ENCODE data around the gene EFEMP1.

- TF ChIP-seq JUN (CRISPR knock-in tag; IDR thresholded peaks at IDR 0.05) = no peak
- no peak for TF ChIP-seq CTCF (IDR thresholded peaks at IDR 0.05)
- TF ChIP-seq, protein P1, sequence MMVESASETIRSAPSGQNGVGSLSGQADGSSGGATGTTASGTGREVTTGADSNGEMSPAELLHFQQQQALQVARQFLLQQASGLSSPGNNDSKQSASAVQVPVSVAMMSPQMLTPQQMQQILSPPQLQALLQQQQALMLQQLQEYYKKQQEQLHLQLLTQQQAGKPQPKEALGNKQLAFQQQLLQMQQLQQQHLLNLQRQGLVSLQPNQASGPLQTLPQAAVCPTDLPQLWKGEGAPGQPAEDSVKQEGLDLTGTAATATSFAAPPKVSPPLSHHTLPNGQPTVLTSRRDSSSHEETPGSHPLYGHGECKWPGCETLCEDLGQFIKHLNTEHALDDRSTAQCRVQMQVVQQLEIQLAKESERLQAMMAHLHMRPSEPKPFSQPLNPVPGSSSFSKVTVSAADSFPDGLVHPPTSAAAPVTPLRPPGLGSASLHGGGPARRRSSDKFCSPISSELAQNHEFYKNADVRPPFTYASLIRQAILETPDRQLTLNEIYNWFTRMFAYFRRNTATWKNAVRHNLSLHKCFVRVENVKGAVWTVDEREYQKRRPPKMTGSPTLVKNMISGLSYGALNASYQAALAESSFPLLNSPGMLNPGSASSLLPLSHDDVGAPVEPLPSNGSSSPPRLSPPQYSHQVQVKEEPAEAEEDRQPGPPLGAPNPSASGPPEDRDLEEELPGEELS (CRISPR knock-in tag; IDR thresholded peaks at IDR 0.05) = no peak
- TF ChIP-seq, protein P2, sequence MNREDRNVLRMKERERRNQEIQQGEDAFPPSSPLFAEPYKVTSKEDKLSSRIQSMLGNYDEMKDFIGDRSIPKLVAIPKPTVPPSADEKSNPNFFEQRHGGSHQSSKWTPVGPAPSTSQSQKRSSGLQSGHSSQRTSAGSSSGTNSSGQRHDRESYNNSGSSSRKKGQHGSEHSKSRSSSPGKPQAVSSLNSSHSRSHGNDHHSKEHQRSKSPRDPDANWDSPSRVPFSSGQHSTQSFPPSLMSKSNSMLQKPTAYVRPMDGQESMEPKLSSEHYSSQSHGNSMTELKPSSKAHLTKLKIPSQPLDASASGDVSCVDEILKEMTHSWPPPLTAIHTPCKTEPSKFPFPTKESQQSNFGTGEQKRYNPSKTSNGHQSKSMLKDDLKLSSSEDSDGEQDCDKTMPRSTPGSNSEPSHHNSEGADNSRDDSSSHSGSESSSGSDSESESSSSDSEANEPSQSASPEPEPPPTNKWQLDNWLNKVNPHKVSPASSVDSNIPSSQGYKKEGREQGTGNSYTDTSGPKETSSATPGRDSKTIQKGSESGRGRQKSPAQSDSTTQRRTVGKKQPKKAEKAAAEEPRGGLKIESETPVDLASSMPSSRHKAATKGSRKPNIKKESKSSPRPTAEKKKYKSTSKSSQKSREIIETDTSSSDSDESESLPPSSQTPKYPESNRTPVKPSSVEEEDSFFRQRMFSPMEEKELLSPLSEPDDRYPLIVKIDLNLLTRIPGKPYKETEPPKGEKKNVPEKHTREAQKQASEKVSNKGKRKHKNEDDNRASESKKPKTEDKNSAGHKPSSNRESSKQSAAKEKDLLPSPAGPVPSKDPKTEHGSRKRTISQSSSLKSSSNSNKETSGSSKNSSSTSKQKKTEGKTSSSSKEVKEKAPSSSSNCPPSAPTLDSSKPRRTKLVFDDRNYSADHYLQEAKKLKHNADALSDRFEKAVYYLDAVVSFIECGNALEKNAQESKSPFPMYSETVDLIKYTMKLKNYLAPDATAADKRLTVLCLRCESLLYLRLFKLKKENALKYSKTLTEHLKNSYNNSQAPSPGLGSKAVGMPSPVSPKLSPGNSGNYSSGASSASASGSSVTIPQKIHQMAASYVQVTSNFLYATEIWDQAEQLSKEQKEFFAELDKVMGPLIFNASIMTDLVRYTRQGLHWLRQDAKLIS (CRISPR knock-in tag; IDR thresholded peaks at IDR 0.05; ENCODE audit: borderline replicate concordance) = no peak
- TF ChIP-seq MAX (CRISPR knock-in tag; IDR thresholded peaks at IDR 0.05) = no peak
- no peak for TF ChIP-seq KAT7 (CRISPR knock-in tag; IDR thresholded peaks at IDR 0.05; ENCODE audit: borderline replicate concordance)
- TF ChIP-seq, protein P3, sequence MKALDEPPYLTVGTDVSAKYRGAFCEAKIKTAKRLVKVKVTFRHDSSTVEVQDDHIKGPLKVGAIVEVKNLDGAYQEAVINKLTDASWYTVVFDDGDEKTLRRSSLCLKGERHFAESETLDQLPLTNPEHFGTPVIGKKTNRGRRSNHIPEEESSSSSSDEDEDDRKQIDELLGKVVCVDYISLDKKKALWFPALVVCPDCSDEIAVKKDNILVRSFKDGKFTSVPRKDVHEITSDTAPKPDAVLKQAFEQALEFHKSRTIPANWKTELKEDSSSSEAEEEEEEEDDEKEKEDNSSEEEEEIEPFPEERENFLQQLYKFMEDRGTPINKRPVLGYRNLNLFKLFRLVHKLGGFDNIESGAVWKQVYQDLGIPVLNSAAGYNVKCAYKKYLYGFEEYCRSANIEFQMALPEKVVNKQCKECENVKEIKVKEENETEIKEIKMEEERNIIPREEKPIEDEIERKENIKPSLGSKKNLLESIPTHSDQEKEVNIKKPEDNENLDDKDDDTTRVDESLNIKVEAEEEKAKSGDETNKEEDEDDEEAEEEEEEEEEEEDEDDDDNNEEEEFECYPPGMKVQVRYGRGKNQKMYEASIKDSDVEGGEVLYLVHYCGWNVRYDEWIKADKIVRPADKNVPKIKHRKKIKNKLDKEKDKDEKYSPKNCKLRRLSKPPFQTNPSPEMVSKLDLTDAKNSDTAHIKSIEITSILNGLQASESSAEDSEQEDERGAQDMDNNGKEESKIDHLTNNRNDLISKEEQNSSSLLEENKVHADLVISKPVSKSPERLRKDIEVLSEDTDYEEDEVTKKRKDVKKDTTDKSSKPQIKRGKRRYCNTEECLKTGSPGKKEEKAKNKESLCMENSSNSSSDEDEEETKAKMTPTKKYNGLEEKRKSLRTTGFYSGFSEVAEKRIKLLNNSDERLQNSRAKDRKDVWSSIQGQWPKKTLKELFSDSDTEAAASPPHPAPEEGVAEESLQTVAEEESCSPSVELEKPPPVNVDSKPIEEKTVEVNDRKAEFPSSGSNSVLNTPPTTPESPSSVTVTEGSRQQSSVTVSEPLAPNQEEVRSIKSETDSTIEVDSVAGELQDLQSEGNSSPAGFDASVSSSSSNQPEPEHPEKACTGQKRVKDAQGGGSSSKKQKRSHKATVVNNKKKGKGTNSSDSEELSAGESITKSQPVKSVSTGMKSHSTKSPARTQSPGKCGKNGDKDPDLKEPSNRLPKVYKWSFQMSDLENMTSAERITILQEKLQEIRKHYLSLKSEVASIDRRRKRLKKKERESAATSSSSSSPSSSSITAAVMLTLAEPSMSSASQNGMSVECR (CRISPR knock-in tag; IDR thresholded peaks at IDR 0.05; ENCODE audit: borderline replicate concordance) = no peak
- TF ChIP-seq SP1 (CRISPR knock-in tag; conservative IDR thresholded peaks at IDR 0.05) = no peak
- TF ChIP-seq SMAD4 (CRISPR knock-in tag; IDR thresholded peaks at IDR 0.05) = no peak
- no peak for TF ChIP-seq NR3C1 (CRISPR knock-in tag; conservative IDR thresholded peaks at IDR 0.05; ENCODE audit: low read depth)
- TF ChIP-seq, protein P4, sequence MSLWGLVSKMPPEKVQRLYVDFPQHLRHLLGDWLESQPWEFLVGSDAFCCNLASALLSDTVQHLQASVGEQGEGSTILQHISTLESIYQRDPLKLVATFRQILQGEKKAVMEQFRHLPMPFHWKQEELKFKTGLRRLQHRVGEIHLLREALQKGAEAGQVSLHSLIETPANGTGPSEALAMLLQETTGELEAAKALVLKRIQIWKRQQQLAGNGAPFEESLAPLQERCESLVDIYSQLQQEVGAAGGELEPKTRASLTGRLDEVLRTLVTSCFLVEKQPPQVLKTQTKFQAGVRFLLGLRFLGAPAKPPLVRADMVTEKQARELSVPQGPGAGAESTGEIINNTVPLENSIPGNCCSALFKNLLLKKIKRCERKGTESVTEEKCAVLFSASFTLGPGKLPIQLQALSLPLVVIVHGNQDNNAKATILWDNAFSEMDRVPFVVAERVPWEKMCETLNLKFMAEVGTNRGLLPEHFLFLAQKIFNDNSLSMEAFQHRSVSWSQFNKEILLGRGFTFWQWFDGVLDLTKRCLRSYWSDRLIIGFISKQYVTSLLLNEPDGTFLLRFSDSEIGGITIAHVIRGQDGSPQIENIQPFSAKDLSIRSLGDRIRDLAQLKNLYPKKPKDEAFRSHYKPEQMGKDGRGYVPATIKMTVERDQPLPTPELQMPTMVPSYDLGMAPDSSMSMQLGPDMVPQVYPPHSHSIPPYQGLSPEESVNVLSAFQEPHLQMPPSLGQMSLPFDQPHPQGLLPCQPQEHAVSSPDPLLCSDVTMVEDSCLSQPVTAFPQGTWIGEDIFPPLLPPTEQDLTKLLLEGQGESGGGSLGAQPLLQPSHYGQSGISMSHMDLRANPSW (CRISPR knock-in tag; conservative IDR thresholded peaks at IDR 0.05; ENCODE audit: low read depth) = no peak
Observed at GRCh38 chr2:55876429-55877086, 47.0 kb downstream of the EFEMP1 start.

Data from WTC11 (cell line).